ENCODE data around the gene GPR34. TPM values are rescaled to one million over a fixed set of nuclear protein-coding genes. Genes with fewer than 3 reads are reported as not detected.

Gene GPR34
- total RNA-seq, 1 donor from 2014 or later: 44.5 TPM

DNA sequence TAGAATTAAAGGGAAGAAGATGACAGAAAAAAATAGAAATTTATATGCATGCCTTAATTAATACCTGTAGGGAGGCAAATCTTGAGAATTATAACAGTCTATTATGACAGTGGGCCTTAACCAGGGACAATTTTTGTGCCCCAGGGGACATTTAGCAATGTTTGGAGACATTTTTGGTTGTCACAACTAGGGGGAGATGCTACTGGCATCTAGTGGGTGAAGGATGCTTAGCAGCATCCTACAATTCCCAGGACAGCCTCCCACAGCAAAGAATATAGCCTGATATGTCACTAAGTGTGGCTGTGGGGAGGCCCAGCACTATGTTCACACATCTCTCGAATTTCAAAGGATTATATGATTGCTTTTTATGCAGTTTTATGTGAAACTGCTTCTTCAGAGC lies 45.8 kb downstream of the GPR34 start:
- DNase-seq (ENCODE audit: low spot score): peak; percentile 5

- DNase-seq (ENCODE audit: low spot score): peak; percentile 3
Measured at GRCh38 chrX:41737065-41737464, 48.3 kb downstream of the GPR34 start.

DNA sequence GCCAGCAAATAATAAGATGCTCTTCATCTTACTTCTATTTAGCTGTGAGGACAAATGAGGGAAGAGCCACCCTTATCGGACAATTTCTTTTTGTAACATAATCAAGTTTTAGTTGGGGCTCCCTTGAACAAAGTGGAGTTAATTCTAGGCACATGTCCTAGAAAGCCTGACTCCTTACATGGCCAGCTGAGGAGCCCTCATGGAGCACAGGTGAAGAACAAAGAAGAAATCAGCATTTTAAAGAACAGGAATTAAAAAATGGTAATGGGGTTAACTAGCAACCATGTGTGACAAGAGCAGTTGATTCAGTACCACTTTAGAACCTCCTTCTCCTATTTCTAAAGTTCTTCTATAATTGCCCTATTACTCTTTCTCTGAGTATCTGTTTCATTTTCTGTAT lies 51.1 kb downstream of the GPR34 start:
- DNase-seq (ENCODE audit: low spot score): no peak

Other genes with a start within 250 kb of the GPR34 start
- gene NYX, start 241.6 kb upstream of the GPR34 start, total RNA-seq (ENCODE audit: insufficient read depth, low replicate concordance): not detected
- 0.72 TPM for gene GPR82, start 35.2 kb downstream of the GPR34 start, total RNA-seq (ENCODE audit: insufficient read depth, low replicate concordance)
- 87.6 TPM for gene CASK, start 234.6 kb downstream of the GPR34 start, total RNA-seq (ENCODE audit: insufficient read depth, low replicate concordance)

Measured in umbilical cord (tissue), 2 donors.